ENCODE data around the gene ELK3. TPM values are rescaled to one million over a fixed set of nuclear protein-coding genes. Genes with fewer than 3 reads are reported as not detected.

ELK3 gene
- total RNA-seq, 2 experiments from 2014 or later, result 26.8 to 31.5 TPM

GRCh38 chr12:96218989-96219678 lies 25.0 kb downstream of the ELK3 start:
- Mint-ChIP-seq H3K4me1 (ENCODE audit: low read depth) (peaks cover 54% of the 10 kb centered on the region), H3K4me3 (no peak overlapping the region), H3K27me3 (no peaks in the 10 kb centered on the region), H3K27ac (peak overlapping the region; percentile 33), H3K36me3 (ENCODE audit: low read depth) (peaks cover 51% of the 10 kb centered on the region), H3K9me3 (no peaks in the 10 kb centered on the region)
- ChIA-PET POLR2A (no interaction called here), CTCF (no interaction called here)
- no peak for DNase-seq
- TF ChIP-seq CTCF (IDR thresholded peaks at IDR 0.05), result no peak
- H3K9me3 ChIP-seq (ENCODE audit: control insufficient read depth in 1 of 2, insufficient read depth in 1 of 2, low read length in 2 of 2), result no peaks in the 10 kb centered on the region
- peaks cover 29% of the 10 kb centered on the region for H3K36me3 ChIP-seq (ENCODE audit: insufficient read depth, low read length)
- peaks cover 34% of the 10 kb centered on the region for H3K4me1 ChIP-seq (ENCODE audit: insufficient read depth, low read length)
- no peak for ATAC-seq (ENCODE audit: poor library complexity)
- intact Hi-C loops (cut with DNase I, micrococcal nuclease), result loop anchor here in 1 of 2 experiments (10.0 kb wide), 1 partner anchor 304 kb away; no protein-coding TSS in a partner anchor
- H3K4me3 ChIP-seq (ENCODE audit: low read length), result no peak overlapping the region
- no peak overlapping the region for H3K27ac ChIP-seq (ENCODE audit: low read depth in 1 of 2, low read length in 2 of 2)
- H3K27me3 ChIP-seq (ENCODE audit: control insufficient read depth in 1 of 2, insufficient read depth in 2 of 2, low read length in 2 of 2), result no peaks in the 10 kb centered on the region

- peaks cover 56% of the 10 kb centered on the region for H3K36me3 Mint-ChIP-seq (ENCODE audit: low read depth)
- H3K9me3 Mint-ChIP-seq, result no peaks in the 10 kb centered on the region
- Histone ChIP-seq H3K27ac (ENCODE audit: low read depth in 1 of 2, low read length in 2 of 2) (no peak overlapping the region), H3K4me1 (ENCODE audit: insufficient read depth, low read length) (peaks cover 32% of the 10 kb centered on the region), H3K27me3 (ENCODE audit: control insufficient read depth in 1 of 2, insufficient read depth in 2 of 2, low read length in 2 of 2) (no peaks in the 10 kb centered on the region), H3K9me3 (ENCODE audit: control insufficient read depth in 1 of 2, insufficient read depth in 1 of 2, low read length in 2 of 2) (no peaks in the 10 kb centered on the region), H3K4me3 (ENCODE audit: low read length) (no peak overlapping the region), H3K36me3 (ENCODE audit: insufficient read depth, low read length) (peaks cover 35% of the 10 kb centered on the region)
- ChIA-PET CTCF (interaction anchor here (0.9 kb wide), 1 partner anchor 181 kb away, joined by 4 read pairs; no protein-coding TSS in a partner anchor), POLR2A (interaction anchor here (0.6 kb wide), 1 partner anchor 24 kb away, joined by 3 read pairs; no protein-coding TSS in a partner anchor)
- intact Hi-C loops (cut with DNase I, micrococcal nuclease), result loop anchor here in 1 of 2 experiments (10.0 kb wide), 1 partner anchor 305 kb away; no protein-coding TSS in a partner anchor
- DNase-seq (peak in 2 of 14 experiments; percentile 24 to 45), ATAC-seq (ENCODE audit: poor library complexity) (no peak)
- no peak for TF ChIP-seq CTCF (IDR thresholded peaks at IDR 0.05)
- H3K27ac Mint-ChIP-seq, result peak overlapping the region; percentile 33
- H3K4me3 Mint-ChIP-seq, result no peak overlapping the region
- no peaks in the 10 kb centered on the region for H3K27me3 Mint-ChIP-seq
- H3K4me1 Mint-ChIP-seq (ENCODE audit: low read depth), result peaks cover 52% of the 10 kb centered on the region
These were observed 25.6 kb downstream of the ELK3 start for GRCh38 chr12:96219700-96220206.

- DNase-seq, result no peak
- Mint-ChIP-seq H3K4me1 (ENCODE audit: low read depth) (peaks cover 42% of the 10 kb centered on the region), H3K9me3 (no peaks in the 10 kb centered on the region), H3K27ac (no peak overlapping the region), H3K27me3 (no peaks in the 10 kb centered on the region), H3K4me3 (no peak overlapping the region), H3K36me3 (ENCODE audit: low read depth) (peaks cover 60% of the 10 kb centered on the region)
- peaks cover 46% of the 10 kb centered on the region for H3K36me3 ChIP-seq (ENCODE audit: insufficient read depth, low read length)
- no peaks in the 10 kb centered on the region for H3K27me3 ChIP-seq (ENCODE audit: control insufficient read depth in 1 of 2, insufficient read depth in 2 of 2, low read length in 2 of 2)
- CTCF ChIA-PET, result interaction anchor here (2.0 kb wide), 1 partner anchor 296 kb away, joined by 4 read pairs; no protein-coding TSS in a partner anchor
- H3K27ac ChIP-seq (ENCODE audit: low read depth in 1 of 2, low read length in 2 of 2), result no peak overlapping the region
- no peak for TF ChIP-seq CTCF (IDR thresholded peaks at IDR 0.05)
- no peaks in the 10 kb centered on the region for H3K9me3 ChIP-seq (ENCODE audit: control insufficient read depth in 1 of 2, insufficient read depth in 1 of 2, low read length in 2 of 2)
- ATAC-seq (ENCODE audit: poor library complexity), result no peak
- no peak overlapping the region for H3K4me3 ChIP-seq (ENCODE audit: low read length)
- POLR2A ChIA-PET, result interaction anchor here (0.6 kb wide), 1 partner anchor 299 kb away, joined by 3 read pairs; no protein-coding TSS in a partner anchor
- peaks cover 26% of the 10 kb centered on the region for H3K4me1 ChIP-seq (ENCODE audit: insufficient read depth, low read length)
- intact Hi-C loops (cut with DNase I, micrococcal nuclease), result no loop called here
These were observed 26.7 kb downstream of the ELK3 start for GRCh38 chr12:96220902-96221301.
